Ishikawa (cell line): ENCODE measurements around the gene ASS1.

Experiments
- CEBPB ChIP-seq: IDR thresholded peaks from 2 replicates; pipeline ENCODE4 v1.6.1; 2012
- CREB1 ChIP-seq: IDR thresholded peaks from 2 replicates; pipeline ENCODE4 v1.6.1; 2012; ENCODE audit warnings: low read depth
- EGR1 ChIP-seq: IDR thresholded peaks from 2 replicates; pipeline ENCODE4 v1.6.1; 2012
- EP300 ChIP-seq: IDR thresholded peaks from 2 replicates; pipeline ENCODE4 v1.6.1; 2012; ENCODE audit warnings: borderline replicate concordance
- FOXM1 ChIP-seq: IDR thresholded peaks from 2 replicates; pipeline ENCODE4 v1.6.1; 2012; ENCODE audit warnings: low read depth, borderline replicate concordance
- NFIC ChIP-seq: IDR thresholded peaks from 2 replicates; pipeline ENCODE4 v1.6.1; 2012
- YY1 ChIP-seq: IDR thresholded peaks from 2 replicates; pipeline ENCODE4 v1.6.1; 2012; ENCODE audit warnings: low read depth
- TF ChIP-seq, protein P1 (sequence below): IDR thresholded peaks from 2 replicates; pipeline ENCODE4 v1.6.1; 2012; ENCODE audit warnings: low read depth, mild to moderate bottlenecking

GRCh38 chr9:130433168-130433946 is 11.4 kb upstream of the ASS1 start:
- TF ChIP-seq, protein P1, sequence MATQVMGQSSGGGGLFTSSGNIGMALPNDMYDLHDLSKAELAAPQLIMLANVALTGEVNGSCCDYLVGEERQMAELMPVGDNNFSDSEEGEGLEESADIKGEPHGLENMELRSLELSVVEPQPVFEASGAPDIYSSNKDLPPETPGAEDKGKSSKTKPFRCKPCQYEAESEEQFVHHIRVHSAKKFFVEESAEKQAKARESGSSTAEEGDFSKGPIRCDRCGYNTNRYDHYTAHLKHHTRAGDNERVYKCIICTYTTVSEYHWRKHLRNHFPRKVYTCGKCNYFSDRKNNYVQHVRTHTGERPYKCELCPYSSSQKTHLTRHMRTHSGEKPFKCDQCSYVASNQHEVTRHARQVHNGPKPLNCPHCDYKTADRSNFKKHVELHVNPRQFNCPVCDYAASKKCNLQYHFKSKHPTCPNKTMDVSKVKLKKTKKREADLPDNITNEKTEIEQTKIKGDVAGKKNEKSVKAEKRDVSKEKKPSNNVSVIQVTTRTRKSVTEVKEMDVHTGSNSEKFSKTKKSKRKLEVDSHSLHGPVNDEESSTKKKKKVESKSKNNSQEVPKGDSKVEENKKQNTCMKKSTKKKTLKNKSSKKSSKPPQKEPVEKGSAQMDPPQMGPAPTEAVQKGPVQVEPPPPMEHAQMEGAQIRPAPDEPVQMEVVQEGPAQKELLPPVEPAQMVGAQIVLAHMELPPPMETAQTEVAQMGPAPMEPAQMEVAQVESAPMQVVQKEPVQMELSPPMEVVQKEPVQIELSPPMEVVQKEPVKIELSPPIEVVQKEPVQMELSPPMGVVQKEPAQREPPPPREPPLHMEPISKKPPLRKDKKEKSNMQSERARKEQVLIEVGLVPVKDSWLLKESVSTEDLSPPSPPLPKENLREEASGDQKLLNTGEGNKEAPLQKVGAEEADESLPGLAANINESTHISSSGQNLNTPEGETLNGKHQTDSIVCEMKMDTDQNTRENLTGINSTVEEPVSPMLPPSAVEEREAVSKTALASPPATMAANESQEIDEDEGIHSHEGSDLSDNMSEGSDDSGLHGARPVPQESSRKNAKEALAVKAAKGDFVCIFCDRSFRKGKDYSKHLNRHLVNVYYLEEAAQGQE: no peak
- 0 out of 2 replicates have a peak, but pooled peaks have one; percentile 29 for TF ChIP-seq EP300
- TF ChIP-seq YY1: no peak
- TF ChIP-seq EGR1: peak; percentile 94
- peak; percentile 6; the same call in 1 of the 2 replicates for TF ChIP-seq NFIC
- no peak for TF ChIP-seq CREB1
- TF ChIP-seq CEBPB: no peak
- TF ChIP-seq FOXM1: no peak
